Esophagus muscularis mucosa (tissue), 3 donors: ENCODE measurements around the gene YPEL1.

Experiments used
- EP300 ChIP-seq: sonication (generic); formaldehyde crosslinking; IDR thresholded peaks from one replicate; pipeline ENCODE4 v1.6.1; 2017; ENCODE audit warnings: antibody characterized with exemption
- TF ChIP-seq, protein P1 (sequence below), 3 experiments: fragments of 200-600 bp in 2 of 3; fragments of 450-650 bp in 1 of 3; sonication (generic) in 2 of 3; IDR thresholded peaks; one replicate each; pipeline ENCODE4 v1.5.1; 2017 to 2019; ENCODE audit warnings: antibody characterized with exemption in 3 of 3, mild to moderate bottlenecking in 2 of 3, moderate library complexity in 1 of 3

DNA sequence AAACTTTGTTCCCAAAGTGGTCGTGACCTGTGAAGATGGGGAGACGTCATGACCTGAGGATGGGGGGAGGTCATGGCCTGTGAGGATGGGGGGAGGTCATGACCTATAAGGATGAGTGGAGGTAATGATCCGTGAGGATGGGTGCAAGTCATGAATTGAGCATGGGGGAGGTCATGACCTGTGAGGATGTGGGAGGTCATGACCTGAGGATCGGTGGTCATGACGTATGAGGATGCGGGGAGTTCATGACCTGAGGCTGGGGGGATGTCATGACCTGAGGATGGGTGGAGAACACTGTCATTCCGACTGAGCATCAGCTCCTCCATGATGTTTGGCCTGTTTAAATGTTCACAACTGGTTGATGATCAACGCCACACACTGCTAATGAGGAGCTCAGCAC, 25.9 kb downstream of the YPEL1 start:
- TF ChIP-seq, protein P1, sequence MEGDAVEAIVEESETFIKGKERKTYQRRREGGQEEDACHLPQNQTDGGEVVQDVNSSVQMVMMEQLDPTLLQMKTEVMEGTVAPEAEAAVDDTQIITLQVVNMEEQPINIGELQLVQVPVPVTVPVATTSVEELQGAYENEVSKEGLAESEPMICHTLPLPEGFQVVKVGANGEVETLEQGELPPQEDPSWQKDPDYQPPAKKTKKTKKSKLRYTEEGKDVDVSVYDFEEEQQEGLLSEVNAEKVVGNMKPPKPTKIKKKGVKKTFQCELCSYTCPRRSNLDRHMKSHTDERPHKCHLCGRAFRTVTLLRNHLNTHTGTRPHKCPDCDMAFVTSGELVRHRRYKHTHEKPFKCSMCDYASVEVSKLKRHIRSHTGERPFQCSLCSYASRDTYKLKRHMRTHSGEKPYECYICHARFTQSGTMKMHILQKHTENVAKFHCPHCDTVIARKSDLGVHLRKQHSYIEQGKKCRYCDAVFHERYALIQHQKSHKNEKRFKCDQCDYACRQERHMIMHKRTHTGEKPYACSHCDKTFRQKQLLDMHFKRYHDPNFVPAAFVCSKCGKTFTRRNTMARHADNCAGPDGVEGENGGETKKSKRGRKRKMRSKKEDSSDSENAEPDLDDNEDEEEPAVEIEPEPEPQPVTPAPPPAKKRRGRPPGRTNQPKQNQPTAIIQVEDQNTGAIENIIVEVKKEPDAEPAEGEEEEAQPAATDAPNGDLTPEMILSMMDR (IDR thresholded peaks at IDR 0.05) = no peak
- TF ChIP-seq EP300 = no peak
